ENCODE measurements around the gene ZNF37A.

The ZNF37A gene

DNA sequence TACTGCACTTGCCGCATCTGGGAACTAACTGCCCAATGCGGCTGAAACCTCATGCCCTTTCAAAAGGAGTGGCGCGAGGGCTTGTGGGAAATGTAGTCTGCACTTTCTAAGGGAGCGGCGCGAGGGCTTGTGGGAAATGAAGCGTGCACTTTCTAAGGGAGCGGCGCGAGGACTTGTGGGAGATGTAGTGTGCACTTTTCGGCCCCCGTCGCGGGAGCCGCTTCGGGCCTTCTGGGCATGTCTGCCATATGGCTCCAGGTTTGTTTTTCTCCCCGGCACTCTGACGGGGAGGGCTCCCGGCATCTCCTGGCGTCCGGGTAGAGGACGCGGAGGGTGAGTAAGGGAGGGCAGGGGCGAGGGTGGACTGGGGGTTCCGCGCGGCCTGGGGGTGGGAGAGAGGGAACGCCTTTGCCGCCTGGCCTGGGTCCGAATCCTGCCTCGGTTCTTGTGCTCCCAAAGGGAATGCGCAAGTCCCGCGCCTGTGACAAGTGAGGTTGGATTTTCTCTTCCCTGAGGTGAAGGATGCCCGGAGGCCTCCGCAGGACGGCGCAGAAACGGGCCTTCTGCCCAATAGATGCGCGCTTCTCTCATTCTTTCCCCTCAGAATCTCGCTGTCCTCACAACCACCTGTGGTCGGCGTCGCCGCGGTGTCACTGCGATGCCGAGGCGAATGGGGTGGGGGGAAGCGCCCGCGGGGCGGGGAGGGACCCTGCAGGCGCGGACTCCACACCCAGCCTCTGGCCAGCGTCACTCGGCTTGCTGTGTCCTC, at the start of gene ZNF37A:
Gene ZNF37A (plus strand): TSS at position 180 of the 769 bp plus-strand sequence. CDS start 2,281 bp downstream, outside the sequence.
- Histone ChIP-seq H3K27ac (peak within 1 kb of the TSS; percentile 65), H2AFZ (ENCODE audit: low read depth) (peak within 1 kb of the TSS; percentile 87)

DNA sequence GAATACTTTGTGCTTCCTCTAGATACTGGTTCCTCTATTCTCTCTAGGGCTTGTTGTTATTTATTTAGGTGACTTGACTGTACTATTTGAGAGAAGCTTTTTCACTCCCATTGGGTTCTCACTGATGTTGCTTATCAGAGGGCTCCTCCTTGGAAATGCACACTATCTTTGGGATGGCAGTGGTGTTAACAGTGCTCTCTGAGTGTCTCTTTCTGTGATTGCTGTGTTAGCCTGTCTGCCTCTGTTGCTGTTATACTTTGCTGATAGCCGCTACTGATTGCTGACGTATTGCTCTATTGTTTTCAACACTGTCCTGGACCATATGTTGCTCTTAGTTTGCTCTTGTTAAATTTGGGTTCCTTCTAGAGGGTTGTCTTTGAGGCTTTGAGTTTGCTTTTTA, 49.0 kb upstream of the ZNF37A start:
- no peaks in the 10 kb centered on the region for H4K20me1 ChIP-seq (ENCODE audit: insufficient read depth)
- TF ChIP-seq, protein P1, sequence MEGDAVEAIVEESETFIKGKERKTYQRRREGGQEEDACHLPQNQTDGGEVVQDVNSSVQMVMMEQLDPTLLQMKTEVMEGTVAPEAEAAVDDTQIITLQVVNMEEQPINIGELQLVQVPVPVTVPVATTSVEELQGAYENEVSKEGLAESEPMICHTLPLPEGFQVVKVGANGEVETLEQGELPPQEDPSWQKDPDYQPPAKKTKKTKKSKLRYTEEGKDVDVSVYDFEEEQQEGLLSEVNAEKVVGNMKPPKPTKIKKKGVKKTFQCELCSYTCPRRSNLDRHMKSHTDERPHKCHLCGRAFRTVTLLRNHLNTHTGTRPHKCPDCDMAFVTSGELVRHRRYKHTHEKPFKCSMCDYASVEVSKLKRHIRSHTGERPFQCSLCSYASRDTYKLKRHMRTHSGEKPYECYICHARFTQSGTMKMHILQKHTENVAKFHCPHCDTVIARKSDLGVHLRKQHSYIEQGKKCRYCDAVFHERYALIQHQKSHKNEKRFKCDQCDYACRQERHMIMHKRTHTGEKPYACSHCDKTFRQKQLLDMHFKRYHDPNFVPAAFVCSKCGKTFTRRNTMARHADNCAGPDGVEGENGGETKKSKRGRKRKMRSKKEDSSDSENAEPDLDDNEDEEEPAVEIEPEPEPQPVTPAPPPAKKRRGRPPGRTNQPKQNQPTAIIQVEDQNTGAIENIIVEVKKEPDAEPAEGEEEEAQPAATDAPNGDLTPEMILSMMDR (conservative IDR thresholded peaks at IDR 0.05; ENCODE audit: low read depth, low read length), result no peak
- no peaks in the 10 kb centered on the region for H3K27me3 ChIP-seq (ENCODE audit: insufficient read depth, low read depth)
- H3K36me3 ChIP-seq (ENCODE audit: insufficient read depth), result peaks cover 7% of the 10 kb centered on the region
- no peaks in the 10 kb centered on the region for H3K4me1 ChIP-seq (ENCODE audit: low read depth, poor library complexity, severe bottlenecking)
- H3K4me3 ChIP-seq (IDR thresholded peaks at IDR 0.05; ENCODE audit: insufficient read depth, low read depth, low read length), result no peak overlapping the region
- H3K79me2 ChIP-seq (ENCODE audit: insufficient read depth, low read depth), result 0 out of 2 replicates have a peak, but pooled peaks cover 14% of the 10 kb centered on the region
- no peak overlapping the region for H3K9ac ChIP-seq
- H3K4me2 ChIP-seq, result no peak overlapping the region
- H2AFZ ChIP-seq (ENCODE audit: low read depth), result no peak overlapping the region
- H3K27ac ChIP-seq, result no peak overlapping the region

More for the DNA sequence above, at the start of gene ZNF37A:
- no peaks in the 10 kb centered on the region for H4K20me1 ChIP-seq (ENCODE audit: insufficient read depth)
- H3K79me2 ChIP-seq (ENCODE audit: insufficient read depth, low read depth), result peaks cover 8% of the 10 kb centered on the region; the same call in 1 of the 2 replicates
- no peaks in the 10 kb centered on the region for H3K27me3 ChIP-seq (ENCODE audit: insufficient read depth, low read depth)
- peaks cover 3% of the 10 kb centered on the region for H3K4me1 ChIP-seq (ENCODE audit: low read depth, poor library complexity, severe bottlenecking)
- no peak within 1 kb of the TSS for H3K4me3 ChIP-seq (IDR thresholded peaks at IDR 0.05; ENCODE audit: insufficient read depth, low read depth, low read length)
- TF ChIP-seq, protein P1 (conservative IDR thresholded peaks at IDR 0.05; ENCODE audit: low read depth, low read length), result no peak
- H3K4me2 ChIP-seq, result peak within 1 kb of the TSS; percentile 88
- peaks cover 5% of the 10 kb centered on the region; the same call in 1 of the 2 replicates for H3K36me3 ChIP-seq (ENCODE audit: insufficient read depth)
- peak within 1 kb of the TSS; percentile 93 for H3K9ac ChIP-seq

DNA sequence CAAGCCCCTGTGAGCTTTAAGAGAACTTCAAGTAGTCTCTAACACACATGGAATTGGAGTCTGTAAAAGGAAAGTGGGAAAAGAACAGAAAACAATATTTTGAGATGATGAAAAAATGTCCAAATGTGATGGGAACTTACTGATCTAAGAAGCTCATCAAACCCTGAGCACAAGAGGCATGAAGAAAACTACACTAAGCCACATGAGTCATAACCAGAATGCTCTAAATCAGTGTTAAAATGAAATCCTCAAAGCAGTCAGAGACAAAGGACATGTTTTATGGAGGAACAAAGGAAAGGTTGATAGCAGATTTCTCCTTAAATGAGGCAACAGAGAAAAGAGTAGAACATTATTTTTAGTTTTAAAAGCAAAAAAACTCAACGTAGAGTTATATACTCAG, 46.5 kb upstream of the ZNF37A start:
- no peaks in the 10 kb centered on the region for H3K79me2 ChIP-seq (ENCODE audit: insufficient read depth, low read depth)
- no peaks in the 10 kb centered on the region for H3K27me3 ChIP-seq (ENCODE audit: insufficient read depth, low read depth)
- no peak overlapping the region for H3K27ac ChIP-seq
- peaks cover 7% of the 10 kb centered on the region for H3K36me3 ChIP-seq (ENCODE audit: insufficient read depth)
- no peak overlapping the region for H3K9ac ChIP-seq
- H2AFZ ChIP-seq (ENCODE audit: low read depth), result no peak overlapping the region
- no peaks in the 10 kb centered on the region for H3K4me1 ChIP-seq (ENCODE audit: low read depth, poor library complexity, severe bottlenecking)
- no peak overlapping the region for H3K4me2 ChIP-seq
- TF ChIP-seq, protein P1 (conservative IDR thresholded peaks at IDR 0.05; ENCODE audit: low read depth, low read length), result no peak
- no peaks in the 10 kb centered on the region for H4K20me1 ChIP-seq (ENCODE audit: insufficient read depth)
- H3K4me3 ChIP-seq (IDR thresholded peaks at IDR 0.05; ENCODE audit: insufficient read depth, low read depth, low read length), result no peak overlapping the region

DNA sequence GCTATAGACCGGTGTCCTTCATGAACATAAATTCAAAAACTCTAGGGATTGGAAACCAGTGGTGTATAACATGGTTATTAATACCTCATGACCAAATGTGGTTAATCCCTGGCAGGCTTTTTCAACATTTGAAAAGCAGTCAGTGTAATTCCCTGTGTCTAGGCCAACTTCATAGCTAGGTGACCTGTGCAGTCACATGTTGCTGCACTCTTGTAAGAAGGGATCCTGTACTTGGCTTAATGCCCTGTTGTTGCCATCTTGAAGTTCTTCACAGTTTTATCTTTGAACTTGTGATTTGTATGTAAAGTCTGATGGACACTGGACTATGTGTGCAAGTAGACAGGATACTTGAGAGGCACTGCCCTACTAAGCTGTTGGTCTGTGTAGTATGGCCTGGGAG, 43.9 kb upstream of the ZNF37A start:
- H3K4me3 ChIP-seq (IDR thresholded peaks at IDR 0.05; ENCODE audit: insufficient read depth, low read depth, low read length), result no peak overlapping the region
- TF ChIP-seq, protein P1 (conservative IDR thresholded peaks at IDR 0.05; ENCODE audit: low read depth, low read length), result no peak
- no peak overlapping the region for H3K27ac ChIP-seq
- H3K36me3 ChIP-seq (ENCODE audit: insufficient read depth), result peaks cover 8% of the 10 kb centered on the region
- no peak overlapping the region for H3K9ac ChIP-seq
- no peak overlapping the region for H2AFZ ChIP-seq (ENCODE audit: low read depth)
- no peaks in the 10 kb centered on the region for H3K79me2 ChIP-seq (ENCODE audit: insufficient read depth, low read depth)
- H3K27me3 ChIP-seq (ENCODE audit: insufficient read depth, low read depth), result no peaks in the 10 kb centered on the region
- H4K20me1 ChIP-seq (ENCODE audit: insufficient read depth), result no peaks in the 10 kb centered on the region
- no peaks in the 10 kb centered on the region for H3K4me1 ChIP-seq (ENCODE audit: low read depth, poor library complexity, severe bottlenecking)
- no peak overlapping the region for H3K4me2 ChIP-seq
